ENCODE data around the gene CFAP77. TPM values are rescaled to one million over a fixed set of nuclear protein-coding genes. Genes with fewer than 3 reads are reported as not detected.

CFAP77 gene
- polyA plus RNA-seq, 1 experiment: not detected

GRCh38 chr9:132582276-132582785 lies 172.3 kb downstream of the CFAP77 start, which contains the start of gene BARHL1:
TSS of gene BARHL1 (plus strand) at chr9:132582606. CDS start at chr9:132582798, 192 bp downstream.
- H3K36me3 ChIP-seq (ENCODE audit: control insufficient read depth, insufficient read depth, low read length): no peaks in the 10 kb centered on the region
- H3K27me3 ChIP-seq (ENCODE audit: control insufficient read depth, insufficient read depth, low read length): peaks cover 81% of the 10 kb centered on the region
- ChIA-PET CTCF (interaction anchor here (0.6 kb wide), 1 partner anchor 86 kb away, joined by 4 read pairs; no protein-coding TSS in a partner anchor), POLR2A (no interaction called here)
- peak within 1 kb of the TSS; percentile 0; the same call in 1 of the 2 replicates for H3K4me3 ChIP-seq (ENCODE audit: low read depth, low read length)
- TF ChIP-seq CTCF (IDR thresholded peaks at IDR 0.05; ENCODE audit: insufficient read depth, low read depth, low read length): no peak
- no peak for DNase-seq (ENCODE audit: low read depth)

GRCh38 chr9:132582786-132583583 lies 173.0 kb downstream of the CFAP77 start:
- no peak for TF ChIP-seq CTCF (IDR thresholded peaks at IDR 0.05; ENCODE audit: insufficient read depth, low read depth, low read length)
- no peak overlapping the region for H3K4me3 ChIP-seq (ENCODE audit: low read depth, low read length)
- no peak for DNase-seq (ENCODE audit: low read depth)
- H3K36me3 ChIP-seq (ENCODE audit: control insufficient read depth, insufficient read depth, low read length): no peaks in the 10 kb centered on the region
- ChIA-PET CTCF (interaction anchor here (1.6 kb wide), 1 partner anchor 75 kb away, joined by 5 read pairs; no protein-coding TSS in a partner anchor), POLR2A (no interaction called here)
- H3K27me3 ChIP-seq (ENCODE audit: control insufficient read depth, insufficient read depth, low read length): peaks cover 83% of the 10 kb centered on the region

GRCh38 chr9:132583584-132584304 lies 173.7 kb downstream of the CFAP77 start:
- no peak for DNase-seq (ENCODE audit: low read depth)
- TF ChIP-seq CTCF (IDR thresholded peaks at IDR 0.05; ENCODE audit: insufficient read depth, low read depth, low read length): no peak
- ChIA-PET POLR2A (no interaction called here), CTCF (interaction anchor here (0.7 to 1.6 kb wide), 2 partner anchors 75 to 1438 kb away, joined by 3 to 5 read pairs; no protein-coding TSS in a partner anchor)
- H3K36me3 ChIP-seq (ENCODE audit: control insufficient read depth, insufficient read depth, low read length): no peaks in the 10 kb centered on the region
- peaks cover 85% of the 10 kb centered on the region for H3K27me3 ChIP-seq (ENCODE audit: control insufficient read depth, insufficient read depth, low read length)
- no peak overlapping the region for H3K4me3 ChIP-seq (ENCODE audit: low read depth, low read length)

GRCh38 chr9:132584601-132585560 lies 174.9 kb downstream of the CFAP77 start:
- no peaks in the 10 kb centered on the region for H3K36me3 ChIP-seq (ENCODE audit: control insufficient read depth, insufficient read depth, low read length)
- H3K4me3 ChIP-seq (ENCODE audit: low read depth, low read length): no peak overlapping the region
- no peak for DNase-seq (ENCODE audit: low read depth)
- TF ChIP-seq CTCF (IDR thresholded peaks at IDR 0.05; ENCODE audit: insufficient read depth, low read depth, low read length): no peak
- ChIA-PET POLR2A (no interaction called here), CTCF (interaction anchor here (0.7 to 2.7 kb wide), 4 partner anchors 10 to 1437 kb away, joined by 3 to 13 read pairs (median 4); no protein-coding TSS in a partner anchor)
- peaks cover 85% of the 10 kb centered on the region for H3K27me3 ChIP-seq (ENCODE audit: control insufficient read depth, insufficient read depth, low read length)

Data from BJ (cell line).